ENCODE measurements around the gene ZFAND5. TPM values are rescaled to one million over a fixed set of nuclear protein-coding genes. Genes with fewer than 3 reads are reported as not detected.

Gene ZFAND5
- total and polyA plus RNA-seq, 2 of the 13 experiments (the other 11 are each of a cell fraction or from before 2014, with no cell fraction given) = 53.4 to 60.2 TPM

GRCh38 chr9:72365525-72366256 lies 683 bp upstream of the ZFAND5 start (continued):
- TF ChIP-seq ZNF639 (CRISPR knock-in tag; conservative IDR thresholded peaks at IDR 0.05) (peak; percentile 44; the same call in 1 of the 2 replicates), TEF (CRISPR knock-in tag; IDR thresholded peaks at IDR 0.05) (no peak), ZNF629 (CRISPR knock-in tag; conservative IDR thresholded peaks at IDR 0.05) (no peak), FOXA3 (CRISPR knock-in tag; IDR thresholded peaks at IDR 0.05) (0 out of 2 replicates have a peak, but pooled peaks have one; percentile 4), ZNF362 (CRISPR knock-in tag; IDR thresholded peaks at IDR 0.05; ENCODE audit: borderline replicate concordance) (no peak), SRSF4 (IDR thresholded peaks at IDR 0.05; ENCODE audit: low read depth, low read length, poor library complexity, severe bottlenecking) (no peak), ZBTB43 (CRISPR knock-in tag; conservative IDR thresholded peaks at IDR 0.05) (no peak; the same call in 1 of the 2 replicates), ATF6 (CRISPR knock-in tag; conservative IDR thresholded peaks at IDR 0.05) (no peak), CBX1 (IDR thresholded peaks at IDR 0.05; ENCODE audit: low read depth) (peak; percentile 49), ZNF264 (CRISPR knock-in tag; IDR thresholded peaks at IDR 0.05) (no peak), PATZ1 (CRISPR knock-in tag; IDR thresholded peaks at IDR 0.05) (peak; percentile 78), ZNF160 (CRISPR knock-in tag; IDR thresholded peaks at IDR 0.05) (no peak), SETDB1 (CRISPR knock-in tag; IDR thresholded peaks at IDR 0.05; ENCODE audit: borderline replicate concordance) (no peak), MBD4 (IDR thresholded peaks at IDR 0.05; ENCODE audit: borderline replicate concordance, low read length) (peak; percentile 65; the same call in 1 of the 2 replicates), ELF1 (CRISPR knock-in tag; IDR thresholded peaks at IDR 0.05) (no peak), IKZF1 (IDR thresholded peaks at IDR 0.05) (no peak), ZNF513 (CRISPR knock-in tag; conservative IDR thresholded peaks at IDR 0.05) (no peak)

All from HepG2 (cell line).